ENCODE results near the gene PIGZ. TPM values are rescaled to one million over a fixed set of nuclear protein-coding genes. Genes with fewer than 3 reads are reported as not detected.
"Not testable (repeated sequence)": the region's sequence is repeated elsewhere in the genome, so short reads cannot be mapped to it uniquely, and the experiment has no call there.

Gene PIGZ
- total RNA-seq, 1 donor from 2014 or later = 1.8 TPM

DNA sequence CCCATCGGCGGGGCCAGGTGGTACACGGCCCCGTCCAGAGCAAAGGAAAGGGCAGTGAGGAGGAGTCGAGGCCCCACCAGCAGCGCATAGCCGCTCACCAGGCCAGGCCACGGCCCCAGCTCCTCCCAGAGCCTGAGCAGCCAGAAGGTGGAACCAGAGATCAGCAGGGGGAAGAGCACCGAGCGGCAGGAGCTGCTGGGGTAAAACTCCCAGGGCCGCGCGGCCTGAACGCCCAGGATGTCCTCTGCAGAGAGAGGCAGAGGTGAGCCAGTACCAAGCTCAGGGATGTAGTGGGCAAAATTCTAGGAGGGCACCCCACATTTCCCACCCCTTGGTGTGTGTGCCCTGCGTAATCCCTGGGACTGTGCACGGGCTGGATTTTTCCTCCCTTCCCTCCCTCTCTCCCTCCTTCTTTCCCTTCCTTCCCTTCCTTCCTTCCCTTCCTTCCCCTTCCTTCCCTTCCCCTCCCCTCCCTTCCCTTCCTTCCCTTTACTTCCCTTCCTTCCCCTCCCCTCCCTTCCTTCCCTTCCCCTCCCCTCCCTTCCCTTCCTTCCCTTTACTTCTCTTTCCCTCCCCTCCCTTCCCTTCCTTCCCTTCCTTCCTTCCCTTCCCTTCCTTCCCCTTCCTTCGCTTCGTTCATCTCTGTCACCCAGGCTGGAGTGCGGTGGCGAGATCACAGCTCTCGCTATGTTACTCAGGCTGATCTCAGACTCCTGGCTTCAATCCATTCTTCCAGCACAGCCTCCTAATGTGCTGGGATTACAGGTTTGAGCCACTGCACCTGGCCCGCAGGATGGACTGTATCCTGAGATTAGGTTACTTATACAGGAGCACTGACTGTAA lies 20.0 kb downstream of the PIGZ start:
- DNase-seq = no peak

DNA sequence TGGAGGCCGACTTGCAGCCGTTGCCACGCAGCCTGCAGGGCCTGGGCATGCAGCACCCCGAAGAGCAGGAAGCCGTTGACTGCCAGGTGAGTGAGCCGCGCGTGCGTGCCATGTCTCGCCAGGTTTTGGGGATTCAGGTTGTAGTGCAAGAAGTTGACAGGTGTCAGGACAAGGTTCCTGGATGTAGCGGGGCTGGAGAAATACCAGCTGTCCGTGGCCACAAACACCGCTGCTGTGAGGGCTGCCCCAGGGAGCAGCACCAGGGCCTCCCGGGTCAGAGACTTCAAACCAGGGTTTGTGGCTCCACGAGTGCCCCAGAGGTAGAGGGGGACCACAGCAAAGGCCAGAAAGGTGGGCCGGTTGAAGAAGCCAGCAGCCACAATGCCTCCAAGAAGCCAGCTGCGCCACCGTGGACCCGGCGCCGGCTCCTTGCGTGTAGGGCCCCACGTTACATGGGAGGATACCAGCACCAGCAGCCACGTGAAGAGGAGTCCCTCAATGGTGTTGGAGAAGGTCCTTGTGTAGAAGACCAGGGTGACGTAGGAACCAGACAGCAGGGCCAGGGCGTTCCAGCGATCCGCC lies 20.7 kb downstream of the PIGZ start:
- DNase-seq = no peak

DNA sequence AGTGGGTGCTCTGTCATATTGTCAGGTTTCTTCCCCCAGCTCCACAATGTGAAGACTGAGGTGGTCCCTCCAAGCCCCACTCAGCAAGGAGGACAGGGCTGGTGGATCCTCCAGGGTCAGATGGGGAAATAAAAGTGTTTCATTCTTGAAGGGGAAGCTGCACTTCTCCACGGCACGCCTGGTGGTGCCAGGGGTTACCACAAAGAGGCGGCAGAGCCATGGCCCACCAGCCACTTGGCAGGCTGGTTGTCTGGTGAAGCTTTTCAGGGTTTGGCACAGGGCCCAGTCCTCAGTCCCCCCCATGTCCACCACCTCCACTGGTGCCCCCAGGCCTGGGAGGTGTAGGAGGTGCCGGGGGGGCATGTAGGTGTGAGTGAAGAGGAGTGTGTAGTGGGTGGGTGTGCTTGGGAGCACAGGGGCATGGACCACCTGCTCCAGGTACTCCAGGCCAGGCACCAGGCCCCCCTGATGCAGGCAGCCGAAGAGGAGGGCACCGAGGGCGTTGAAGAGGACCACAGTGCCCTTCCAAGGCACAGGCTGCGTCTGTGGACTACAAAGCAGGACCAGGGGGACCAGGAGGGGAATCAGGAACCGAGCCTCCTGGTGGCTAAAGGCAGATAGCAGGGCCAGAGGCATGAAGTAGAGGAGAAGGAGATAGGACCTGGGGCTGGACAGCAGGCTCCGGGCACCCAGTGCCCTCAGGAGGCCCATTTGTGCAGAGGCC lies 21.3 kb downstream of the PIGZ start:
- no peak for DNase-seq

DNA sequence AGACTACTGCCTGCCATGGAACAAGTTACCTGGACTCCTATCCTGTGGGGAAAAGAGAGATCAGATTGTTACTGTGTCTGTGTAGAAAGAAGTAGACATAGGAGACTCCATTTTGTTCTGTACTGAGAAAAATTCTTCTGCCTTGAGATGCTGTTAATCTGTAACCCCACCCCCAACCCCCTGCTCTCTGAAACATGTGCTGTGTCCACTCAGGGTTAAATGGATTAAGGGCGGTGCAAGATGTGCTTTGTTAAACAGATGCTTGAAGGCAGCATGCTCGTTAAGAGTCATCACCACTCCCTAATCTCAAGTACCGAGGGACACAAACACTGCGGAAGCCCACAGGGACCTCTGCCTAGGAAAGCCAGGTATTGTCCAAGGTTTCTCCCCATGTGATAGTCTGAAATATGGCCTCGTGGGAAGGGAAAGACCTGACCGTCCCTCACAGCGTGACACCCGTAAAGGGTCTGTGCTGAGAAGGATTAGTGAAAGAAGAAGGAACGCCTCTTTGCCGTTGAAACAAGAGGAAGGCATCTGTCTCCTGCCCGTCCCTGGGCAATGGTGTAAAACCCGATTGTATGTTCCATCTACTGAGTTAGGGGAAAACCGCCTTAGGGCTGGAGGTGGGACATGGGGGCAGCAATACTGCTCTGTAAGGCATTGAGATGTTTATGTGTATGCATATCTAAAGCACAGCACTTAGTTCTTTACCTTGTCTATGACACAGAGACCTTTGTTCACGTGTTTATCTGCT lies 24.4 kb downstream of the PIGZ start:
- not testable (repeated sequence) for DNase-seq

DNA sequence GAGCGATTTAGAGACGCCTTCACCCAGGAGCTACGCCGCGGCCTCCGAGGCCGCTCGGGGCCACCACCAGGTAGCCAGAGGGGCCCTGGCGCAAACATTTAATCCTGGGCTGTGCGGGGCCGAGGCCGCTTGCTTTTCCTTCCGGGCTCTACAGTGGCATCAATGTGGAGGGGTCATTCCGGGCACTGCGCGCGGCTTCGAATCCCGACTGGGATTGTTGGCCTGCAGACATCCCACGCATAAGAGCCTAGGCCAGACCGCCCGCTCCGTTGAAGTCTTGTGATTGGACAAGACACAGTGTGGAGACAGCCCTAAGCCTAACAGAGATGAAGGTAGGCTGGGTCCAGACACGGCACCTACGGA lies 25.7 kb downstream of the PIGZ start:
- DNase-seq = no peak

DNA sequence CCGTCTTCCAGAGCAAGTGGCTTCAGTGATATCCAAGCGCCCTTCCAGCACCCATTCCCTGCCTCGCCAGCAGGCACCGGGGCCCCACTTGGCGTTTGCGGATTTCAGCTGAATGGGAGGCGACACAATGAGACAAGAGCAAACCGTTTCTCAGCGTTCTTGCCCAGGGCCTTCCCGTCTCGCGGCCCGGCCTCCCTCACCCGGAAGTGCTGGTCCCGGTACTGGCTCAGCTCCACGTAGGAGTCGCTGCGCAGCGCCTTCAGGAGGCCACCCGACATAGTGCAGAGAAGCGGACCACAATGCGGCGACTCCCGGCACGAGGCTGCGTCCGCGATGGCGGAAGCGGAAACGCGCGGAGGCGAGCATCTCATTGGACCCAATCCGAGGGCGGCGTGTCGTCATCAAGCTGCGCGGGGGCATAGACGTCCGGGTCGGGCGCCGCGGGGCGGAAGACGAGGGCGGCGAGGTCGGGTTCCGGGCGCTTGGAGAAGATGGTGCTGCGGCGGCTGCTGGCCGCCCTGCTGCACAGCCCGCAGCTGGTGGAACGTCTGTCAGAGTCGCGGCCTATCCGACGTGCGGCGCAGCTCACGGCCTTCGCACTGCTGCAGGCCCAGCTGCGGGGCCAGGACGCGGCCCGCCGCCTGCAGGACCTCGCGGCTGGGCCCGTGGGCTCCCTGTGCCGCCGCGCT lies 26.3 kb downstream of the PIGZ start, which contains the start of gene NCBP2:
TSS of gene NCBP2 (minus strand) at position 303 of the 689 bp plus-strand sequence. CDS start at position 278, 25 bp downstream.
- peak; percentile 96 for DNase-seq

DNA sequence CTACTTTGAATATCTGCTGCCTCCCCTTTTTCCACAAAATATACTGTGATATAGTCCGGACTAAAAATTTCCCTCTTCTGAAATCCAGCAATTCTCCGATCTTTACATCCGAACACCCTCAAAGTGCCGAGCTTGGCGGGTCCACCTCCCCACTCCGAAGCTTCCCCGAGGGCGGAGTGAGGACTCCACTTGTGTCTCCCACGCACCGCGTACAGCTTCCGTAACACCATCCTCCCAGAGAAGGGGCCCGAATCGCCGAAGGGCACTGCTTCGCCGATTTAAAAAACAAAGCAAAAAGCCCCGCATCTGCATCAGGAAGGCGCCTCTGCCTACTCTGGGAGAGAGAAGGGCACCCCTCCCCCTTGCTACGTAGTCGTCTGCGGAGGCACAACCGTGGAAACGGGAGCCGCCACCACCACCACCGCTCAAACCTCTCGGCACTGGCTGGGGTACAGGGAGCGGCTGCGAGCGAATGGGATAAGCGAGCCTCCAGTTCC lies 26.9 kb downstream of the PIGZ start:
- DNase-seq = peak; percentile 47

DNA sequence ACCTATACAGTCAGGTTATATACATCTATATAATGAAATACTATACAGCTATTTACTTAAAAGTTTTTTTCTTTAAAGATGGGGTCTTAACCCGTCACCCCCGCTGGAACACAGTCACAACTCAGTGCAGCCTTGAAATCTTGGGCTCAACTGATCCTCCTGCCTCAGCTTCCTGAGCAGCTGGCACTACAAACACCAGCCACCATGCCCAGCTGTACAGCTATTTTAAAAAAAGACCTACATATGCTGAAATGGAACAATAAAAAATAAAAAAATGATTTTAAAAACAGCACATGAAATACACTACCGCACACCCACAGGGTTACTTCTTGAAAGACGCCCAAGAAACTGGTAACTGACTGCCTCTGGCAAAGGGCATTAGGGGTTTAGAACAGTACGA lies 30.1 kb downstream of the PIGZ start:
- no peak for DNase-seq

DNA sequence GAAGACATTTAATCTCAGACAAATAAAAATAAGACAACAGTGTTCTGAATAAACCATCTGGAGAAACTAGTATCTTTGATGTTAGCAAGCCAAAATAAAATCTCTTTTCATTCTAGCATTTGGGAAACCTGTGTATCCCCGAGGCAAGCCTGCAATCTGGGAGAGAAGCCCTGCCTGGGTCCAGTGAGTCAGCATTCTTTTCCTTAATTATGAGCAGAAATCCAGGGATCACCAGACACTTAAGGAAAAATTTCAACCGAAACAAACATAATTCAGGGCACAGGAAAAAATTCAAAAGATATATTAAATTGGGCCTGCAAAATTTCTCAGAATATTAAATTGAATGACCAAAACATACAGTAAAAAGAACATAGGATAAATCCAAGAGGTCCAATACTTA lies 30.5 kb downstream of the PIGZ start:
- DNase-seq = no peak

DNA sequence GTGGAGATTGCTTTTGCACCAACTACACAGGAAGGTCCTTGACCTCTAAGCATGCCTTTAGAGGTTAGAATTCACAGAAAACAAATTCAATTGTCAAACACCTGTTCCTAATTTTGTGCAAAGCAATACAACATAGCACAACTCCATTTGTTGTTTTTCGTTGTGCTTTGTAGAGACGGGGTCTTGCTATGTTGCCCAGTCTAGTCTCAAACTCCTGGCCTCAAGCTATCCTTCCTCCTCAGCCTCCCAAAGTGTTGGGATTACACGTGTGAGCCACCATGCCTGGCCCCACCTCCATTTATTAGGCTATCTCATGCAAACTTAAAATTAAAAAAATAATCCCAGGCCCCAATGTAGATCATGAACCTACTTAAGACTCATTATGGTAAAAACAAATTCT lies 32.3 kb downstream of the PIGZ start:
- DNase-seq = no peak

DNA sequence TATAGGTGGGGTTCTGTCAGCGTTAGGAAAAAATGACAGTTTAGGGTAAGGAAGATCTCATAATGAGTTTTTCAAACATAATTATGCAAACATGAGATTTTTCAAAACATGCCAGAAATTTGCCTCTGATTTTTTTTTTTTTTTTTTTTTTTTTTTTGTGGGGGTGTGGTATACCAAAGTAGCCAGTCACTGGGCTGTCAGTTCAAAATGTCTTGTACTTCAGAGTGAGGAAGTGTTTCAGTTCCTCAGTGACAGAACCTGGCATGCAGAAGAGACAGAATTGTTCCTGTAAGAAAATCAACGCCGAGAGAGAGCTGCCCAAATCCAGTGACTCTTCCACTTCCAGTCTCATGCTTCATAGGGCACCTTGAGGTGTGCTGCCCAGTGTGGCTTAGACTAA lies 36.0 kb downstream of the PIGZ start:
- no peak for DNase-seq

DNA sequence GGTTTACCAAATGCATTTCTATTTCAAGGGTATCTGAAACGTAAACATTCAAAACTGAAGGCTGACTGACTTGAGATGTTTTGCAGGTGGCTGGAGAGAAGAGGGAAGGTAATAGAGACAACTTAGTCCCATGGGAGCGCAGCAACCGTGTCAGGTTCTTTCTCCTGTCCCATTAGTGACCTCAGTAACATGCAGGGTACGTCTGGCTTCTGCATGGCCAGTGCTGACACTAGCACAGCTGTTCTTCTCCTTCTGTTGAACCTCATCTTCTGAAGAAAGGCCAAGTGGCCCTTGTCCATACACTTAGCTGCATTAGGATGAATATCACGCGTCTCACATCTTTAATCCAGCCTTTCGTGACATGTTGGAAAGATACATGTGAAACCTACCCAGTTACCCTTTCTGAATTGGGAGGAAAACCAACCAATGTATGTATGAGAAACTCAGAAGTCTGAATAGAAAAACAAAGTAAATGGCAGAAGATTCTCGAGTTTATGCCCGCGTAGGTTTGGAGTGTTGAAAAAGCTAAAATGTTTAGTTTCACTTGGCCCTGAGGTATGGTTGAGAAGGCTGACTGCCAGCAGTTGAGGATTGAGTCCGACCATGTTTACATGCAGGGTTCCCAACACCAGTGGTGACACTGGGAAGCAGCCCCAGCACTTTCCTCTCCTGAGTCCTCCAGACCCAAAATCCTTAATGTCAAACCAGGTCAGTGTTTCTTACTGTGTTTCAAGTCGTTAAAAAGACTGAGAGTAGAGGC lies 36.6 kb downstream of the PIGZ start:
- DNase-seq = no peak

DNA sequence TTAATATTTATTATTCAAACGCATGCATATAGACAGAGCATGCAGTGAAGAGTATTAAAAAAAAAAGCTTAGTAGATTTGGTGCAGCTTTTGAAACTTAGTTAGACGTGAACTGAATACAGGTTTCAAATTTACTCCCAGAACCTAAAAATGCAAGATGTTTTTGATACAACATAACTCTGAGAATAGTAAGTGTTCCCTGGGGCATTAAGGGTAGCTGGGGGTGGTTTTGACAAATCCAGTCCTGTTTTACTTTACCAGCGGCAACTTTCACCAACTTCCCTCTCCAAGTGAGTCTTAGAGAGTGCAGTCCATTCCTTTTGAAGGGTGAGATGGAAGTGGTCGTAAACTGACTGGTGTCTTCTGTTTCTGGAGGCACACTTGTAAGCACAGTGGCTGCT lies 37.5 kb downstream of the PIGZ start:
- DNase-seq = no peak

DNA sequence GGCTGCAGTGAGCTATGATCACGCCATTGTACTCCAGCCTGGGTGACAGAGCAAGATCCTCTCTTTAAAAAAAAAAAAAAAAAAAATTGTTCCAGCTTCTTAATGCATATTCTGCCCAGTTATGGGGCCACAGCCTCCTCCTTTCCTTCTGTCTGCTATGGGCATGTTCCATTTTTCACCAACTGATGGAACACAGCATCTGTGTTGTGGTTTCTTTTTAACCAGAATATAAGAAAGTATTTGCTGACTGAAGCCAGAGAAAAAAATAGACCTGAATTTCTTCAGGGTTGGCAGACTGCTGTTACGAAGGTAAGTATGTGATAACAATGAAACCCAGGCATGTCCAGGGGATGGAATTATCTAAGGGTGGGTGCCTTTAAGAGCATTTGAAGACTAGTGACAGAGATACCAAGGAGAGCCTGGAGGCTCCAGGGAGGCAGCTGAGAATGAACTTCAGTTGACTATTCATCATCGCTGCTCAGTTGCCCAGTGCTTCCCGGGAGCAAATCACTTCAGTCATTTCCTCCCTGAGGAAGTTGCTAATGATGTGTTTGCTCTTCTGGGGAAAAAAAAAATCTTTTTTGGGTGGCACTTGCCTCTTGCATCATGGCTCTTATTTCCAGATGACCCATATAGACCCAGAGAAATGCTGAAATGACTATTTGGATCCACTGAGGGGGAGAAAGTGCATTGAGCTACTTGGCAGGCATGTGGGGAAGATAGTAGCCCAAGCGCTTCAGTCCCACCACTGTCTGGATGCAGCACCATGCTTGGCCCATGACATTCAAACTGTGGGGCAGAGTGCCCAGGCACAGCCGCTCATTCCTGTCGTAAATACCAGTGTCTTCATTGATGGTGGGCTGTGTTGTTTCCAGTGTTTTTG lies 40.8 kb downstream of the PIGZ start:
- DNase-seq = no peak

DNA sequence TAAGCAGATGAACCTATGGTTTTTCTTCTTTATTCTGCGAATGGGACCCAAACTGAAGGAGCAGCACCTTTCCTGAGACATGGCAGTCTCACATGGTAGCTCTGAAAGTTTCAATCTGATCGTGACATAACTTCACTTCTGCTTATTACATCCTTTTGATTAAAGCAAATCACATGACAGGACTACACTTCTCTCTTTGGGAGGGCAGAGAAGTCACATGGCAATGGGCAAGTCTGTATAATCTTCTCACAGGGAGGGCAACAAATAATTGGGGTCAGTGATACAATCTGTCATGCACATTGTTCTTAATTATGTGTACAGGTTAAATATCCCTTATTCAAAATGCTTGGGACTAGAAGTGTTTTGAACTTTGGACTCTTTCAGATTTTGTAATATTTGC lies 47.9 kb downstream of the PIGZ start:
- DNase-seq = no peak

DNA sequence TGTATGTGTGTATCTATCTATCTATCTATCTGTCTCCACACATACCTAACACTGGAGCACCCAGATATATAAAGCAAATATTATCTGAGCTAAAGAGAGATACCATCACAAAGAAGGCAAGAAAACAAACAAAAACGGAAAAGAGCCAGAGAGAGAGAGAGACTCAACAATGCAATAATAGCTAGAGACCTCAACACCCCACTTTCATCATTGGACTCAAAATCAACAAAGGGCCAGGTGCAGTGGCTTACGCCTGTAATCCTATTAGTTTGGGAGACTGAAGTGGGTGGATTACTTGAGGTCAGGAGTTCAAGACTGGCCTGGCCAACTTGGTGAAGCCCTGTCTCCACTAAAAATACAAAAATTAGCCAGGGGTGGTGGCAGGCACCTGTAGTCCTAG lies 49.7 kb downstream of the PIGZ start:
- DNase-seq = no peak

DNA sequence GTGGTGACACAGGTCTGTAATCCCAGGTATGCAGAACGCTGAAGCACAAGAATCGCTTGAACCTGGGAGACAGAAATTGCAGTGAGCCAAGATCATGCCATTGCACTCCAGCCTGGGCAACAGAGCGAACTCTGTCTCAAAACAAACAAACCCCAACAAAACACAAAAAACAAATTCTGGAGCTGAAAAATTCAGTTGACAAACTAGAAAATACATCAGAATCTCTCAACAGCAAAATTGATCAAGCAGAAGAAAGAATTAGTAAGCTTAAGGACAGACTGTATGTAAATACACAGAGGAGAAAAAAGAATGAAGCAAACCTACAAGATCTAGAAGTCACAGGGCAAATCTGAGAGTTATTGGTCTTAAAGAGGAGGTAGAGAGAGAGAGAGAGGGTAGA lies 51.6 kb downstream of the PIGZ start:
- no peak for DNase-seq

DNA sequence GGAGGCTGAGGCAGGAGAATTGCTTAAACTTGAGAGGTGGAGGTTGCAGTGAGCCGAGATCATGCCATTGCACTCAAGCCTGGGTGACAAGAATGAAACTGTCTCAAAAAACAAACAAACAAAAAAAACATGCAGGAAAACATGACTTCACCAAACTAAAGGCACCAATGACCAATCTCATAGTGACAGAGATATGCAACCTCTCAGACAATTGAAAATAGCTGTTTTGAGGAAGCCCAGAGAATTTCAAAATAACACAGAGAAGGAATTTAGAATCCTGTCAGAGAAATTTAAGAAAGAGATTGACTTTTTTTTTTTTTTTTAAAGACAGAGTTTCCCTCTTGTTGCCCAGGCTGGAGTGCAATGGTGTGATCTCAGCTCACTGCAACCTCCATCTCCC lies 52.4 kb downstream of the PIGZ start:
- DNase-seq = no peak

DNA sequence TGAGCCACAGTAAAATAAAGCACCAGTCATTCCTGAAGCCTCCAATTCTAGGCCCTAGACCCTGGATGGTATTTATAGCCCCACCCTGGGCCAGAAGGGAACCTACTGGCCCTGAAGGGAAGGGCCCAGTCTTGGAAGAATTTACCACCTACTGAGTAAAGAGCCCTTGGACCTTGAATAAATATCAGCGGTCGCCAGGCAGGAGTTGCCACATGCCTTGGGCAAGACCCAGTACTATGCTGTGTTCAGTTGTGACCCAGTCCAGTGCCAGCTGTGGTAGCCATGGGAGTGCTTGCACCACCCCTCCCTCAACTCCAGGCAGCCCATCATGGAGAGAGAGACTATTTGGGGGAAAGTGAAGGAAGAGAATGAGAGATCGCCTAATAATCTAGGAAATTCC lies 53.3 kb downstream of the PIGZ start:
- no peak for DNase-seq

DNA sequence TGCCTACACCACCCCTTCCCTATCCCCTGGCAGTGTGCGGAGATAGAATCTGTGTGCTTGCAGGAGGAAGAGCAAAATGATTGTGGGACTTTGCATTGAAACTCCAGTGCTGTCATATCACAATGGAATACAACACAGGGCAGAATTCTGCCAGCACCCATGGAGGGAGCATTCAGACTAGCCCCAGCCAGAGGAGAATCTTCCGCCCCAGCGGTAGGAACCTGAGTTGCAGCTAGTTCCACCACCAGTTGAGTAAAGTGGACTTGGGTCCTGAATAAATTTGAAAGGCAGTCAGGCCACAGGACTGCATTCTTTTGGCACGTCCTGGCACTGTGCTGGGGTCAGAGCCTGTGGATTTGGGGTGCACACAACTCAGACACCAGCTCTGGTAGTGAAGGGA lies 53.8 kb downstream of the PIGZ start:
- no peak for DNase-seq

All from skin of body (tissue), 2 donors.